HL-60 (cell line): ENCODE results near the gene GPR137.

Experiments
- POLR2AphosphoS5 ChIP-seq: IDR thresholded peaks from 2 replicates; pipeline ENCODE4 v1.6.1; 2012; ENCODE audit warnings: low read depth
- TF ChIP-seq, protein P1 (sequence below): IDR thresholded peaks from one replicate; pipeline ENCODE4 v1.5.1; 2011; ENCODE audit warnings: low read length, control low read depth, inconsistent platforms; ENCODE audit not compliant: insufficient read depth

DNA sequence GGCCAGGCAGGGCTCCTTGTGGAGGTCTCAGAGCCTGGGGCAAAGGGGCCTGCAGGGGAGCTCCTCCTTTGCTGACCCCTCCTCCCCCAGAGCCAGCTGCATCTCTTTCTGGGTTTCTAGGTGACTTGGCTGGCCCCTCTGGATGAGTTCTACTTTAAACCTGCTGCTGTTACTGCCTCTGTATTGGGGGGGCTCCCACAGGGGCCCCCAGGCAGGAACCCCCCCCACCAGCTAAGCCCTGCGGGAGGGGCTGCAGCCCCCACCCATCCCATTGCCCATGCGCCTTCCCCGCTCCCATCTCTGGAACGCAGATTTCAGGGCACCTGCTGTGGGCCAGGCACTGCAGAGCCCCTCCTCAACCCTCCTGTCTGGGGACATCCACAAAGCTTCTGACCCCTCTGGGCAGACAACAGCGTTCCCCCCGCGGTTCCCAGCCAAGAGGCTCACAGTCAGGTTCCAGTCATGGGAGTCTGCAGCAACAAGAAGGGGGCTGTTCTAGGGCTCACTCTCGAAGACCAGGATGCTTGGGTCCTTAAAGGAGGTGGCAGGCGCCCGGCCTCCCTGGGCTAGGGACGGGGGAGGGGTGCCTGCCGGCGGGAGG, 35.1 kb upstream of the GPR137 start:
- TF ChIP-seq, protein P1, sequence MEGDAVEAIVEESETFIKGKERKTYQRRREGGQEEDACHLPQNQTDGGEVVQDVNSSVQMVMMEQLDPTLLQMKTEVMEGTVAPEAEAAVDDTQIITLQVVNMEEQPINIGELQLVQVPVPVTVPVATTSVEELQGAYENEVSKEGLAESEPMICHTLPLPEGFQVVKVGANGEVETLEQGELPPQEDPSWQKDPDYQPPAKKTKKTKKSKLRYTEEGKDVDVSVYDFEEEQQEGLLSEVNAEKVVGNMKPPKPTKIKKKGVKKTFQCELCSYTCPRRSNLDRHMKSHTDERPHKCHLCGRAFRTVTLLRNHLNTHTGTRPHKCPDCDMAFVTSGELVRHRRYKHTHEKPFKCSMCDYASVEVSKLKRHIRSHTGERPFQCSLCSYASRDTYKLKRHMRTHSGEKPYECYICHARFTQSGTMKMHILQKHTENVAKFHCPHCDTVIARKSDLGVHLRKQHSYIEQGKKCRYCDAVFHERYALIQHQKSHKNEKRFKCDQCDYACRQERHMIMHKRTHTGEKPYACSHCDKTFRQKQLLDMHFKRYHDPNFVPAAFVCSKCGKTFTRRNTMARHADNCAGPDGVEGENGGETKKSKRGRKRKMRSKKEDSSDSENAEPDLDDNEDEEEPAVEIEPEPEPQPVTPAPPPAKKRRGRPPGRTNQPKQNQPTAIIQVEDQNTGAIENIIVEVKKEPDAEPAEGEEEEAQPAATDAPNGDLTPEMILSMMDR: no peak
- TF ChIP-seq POLR2AphosphoS5: no peak
